ENCODE results near the gene RPS6KA1. TPM values are rescaled to one million over a fixed set of nuclear protein-coding genes. Genes with fewer than 3 reads are reported as not detected.
"Not testable (repeated sequence)": the region's sequence is repeated elsewhere in the genome, so short reads cannot be mapped to it uniquely, and the experiment has no call there.

RPS6KA1 gene
- total and polyA plus RNA-seq, 5 donors, result 2.0 to 7.0 (median 4.3) TPM

GRCh38 chr1:26580116-26580515, 50.6 kb downstream of the RPS6KA1 start:
- Histone ChIP-seq H3K9me3 (ENCODE audit: control insufficient read depth, low read length) (no peaks in the 10 kb centered on the region), H3K4me3 (ENCODE audit: low read length) (no peak overlapping the region), H3K27me3 (ENCODE audit: control insufficient read depth, insufficient read depth) (no peaks in the 10 kb centered on the region), H3K4me1 (ENCODE audit: control insufficient read depth, insufficient read depth, low read length) (no peaks in the 10 kb centered on the region), H3K27ac (ENCODE audit: low read length) (no peak overlapping the region)
- 93% methylated on average over 6 of the region's 6 CpGs for WGBS
- DNase-seq, result no peak
- intact Hi-C loops (cut with DNase I), result no loop called here
- ATAC-seq, result no peak

DNA sequence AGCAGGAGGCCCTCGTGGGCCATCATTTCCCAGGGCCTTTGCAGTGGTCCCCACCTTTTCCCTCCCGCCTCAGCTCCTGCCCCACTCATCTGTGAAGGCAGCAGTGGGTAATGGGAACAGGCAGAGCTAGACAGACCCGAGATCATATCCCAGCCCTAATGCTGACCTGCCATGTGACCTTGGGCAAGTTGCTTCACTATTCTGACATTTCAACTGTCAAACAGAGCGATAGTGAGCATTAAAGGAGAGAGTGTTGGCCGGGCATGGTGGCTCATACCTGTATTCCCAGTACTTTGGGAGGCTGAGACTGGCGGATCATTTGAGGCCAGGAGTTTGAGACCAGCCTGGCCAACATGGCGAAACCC, 51.7 kb downstream of the RPS6KA1 start:
- H3K9me3 ChIP-seq (ENCODE audit: control insufficient read depth, low read length), result no peaks in the 10 kb centered on the region
- DNase-seq, result no peak
- no peaks in the 10 kb centered on the region for H3K27me3 ChIP-seq (ENCODE audit: control insufficient read depth, insufficient read depth)
- WGBS, result 79% methylated on average over 7 of the region's 7 CpGs
- no peaks in the 10 kb centered on the region for H3K4me1 ChIP-seq (ENCODE audit: control insufficient read depth, insufficient read depth, low read length)
- H3K4me3 ChIP-seq (ENCODE audit: low read length), result no peak overlapping the region
- no peak overlapping the region for H3K27ac ChIP-seq (ENCODE audit: low read length)
- intact Hi-C loops (cut with DNase I), result no loop called here
- no peak for ATAC-seq

- intact Hi-C loops (cut with DNase I), result no loop called here
- no peak overlapping the region for H3K27ac ChIP-seq (ENCODE audit: low read length)
Measured at GRCh38 chr1:26582053-26582835, 52.7 kb downstream of the RPS6KA1 start.

DNA sequence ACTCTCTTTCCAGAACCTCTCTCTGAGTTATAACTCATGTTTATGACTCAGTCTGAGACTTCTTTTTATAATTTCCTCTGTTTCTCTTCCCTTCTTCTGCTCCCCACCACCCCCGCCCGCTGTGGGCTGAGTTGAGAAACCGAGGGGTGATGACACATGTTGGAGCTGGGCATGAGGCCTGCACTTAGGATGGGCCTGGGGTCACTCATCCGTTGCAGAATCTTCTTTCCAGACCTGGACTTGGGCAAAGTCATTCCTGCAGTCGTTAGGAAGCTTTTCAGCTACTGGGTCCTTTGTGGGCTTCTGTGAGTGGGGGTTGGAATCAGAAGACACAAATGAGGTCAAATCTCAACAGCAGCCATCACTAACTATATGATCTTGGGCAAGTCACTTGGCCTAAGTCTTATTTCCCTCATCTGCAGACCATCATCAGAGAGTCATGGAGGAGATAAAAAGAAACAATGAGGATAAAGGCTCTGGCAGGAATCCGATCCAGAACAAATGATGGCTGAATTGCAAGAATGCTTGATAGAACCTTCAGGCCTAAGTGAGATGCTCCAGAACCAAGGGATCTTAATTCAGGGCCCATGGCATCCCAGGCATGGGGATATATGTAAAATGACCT, 53.4 kb downstream of the RPS6KA1 start:
- ATAC-seq, result peak in 1 of 2 donors; percentile 47

More at GRCh38 chr1:26582053-26582835, 52.7 kb downstream of the RPS6KA1 start:
- DNase-seq (no peak), ATAC-seq (no peak)
- WGBS, result 84% methylated on average over 8 of the region's 8 CpGs
- Histone ChIP-seq H3K4me1 (ENCODE audit: control insufficient read depth, insufficient read depth, low read length) (no peaks in the 10 kb centered on the region), H3K9me3 (ENCODE audit: control insufficient read depth, low read length) (no peaks in the 10 kb centered on the region), H3K27me3 (ENCODE audit: control insufficient read depth, insufficient read depth) (no peaks in the 10 kb centered on the region), H3K4me3 (ENCODE audit: low read length) (no peak overlapping the region)

GRCh38 chr1:26583646-26584485, 54.3 kb downstream of the RPS6KA1 start:
- ATAC-seq (no peak), DNase-seq (no peak)
- H3K9me3 ChIP-seq (ENCODE audit: control insufficient read depth, low read length), result no peaks in the 10 kb centered on the region
- H3K27me3 ChIP-seq (ENCODE audit: control insufficient read depth, insufficient read depth), result no peaks in the 10 kb centered on the region
- no peaks in the 10 kb centered on the region for H3K4me1 ChIP-seq (ENCODE audit: control insufficient read depth, insufficient read depth, low read length)
- H3K4me3 ChIP-seq (ENCODE audit: low read length), result no peak overlapping the region
- intact Hi-C loops (cut with DNase I), result no loop called here
- 78% methylated on average over 5 of the region's 5 CpGs for WGBS
- no peak overlapping the region for H3K27ac ChIP-seq (ENCODE audit: low read length)

More for the DNA sequence above, 53.4 kb downstream of the RPS6KA1 start:
- DNase-seq, result peak in 1 of 3 donors; percentile 69
- Histone ChIP-seq H3K27ac (ENCODE audit: low read length) (no peak overlapping the region), H3K4me1 (ENCODE audit: control insufficient read depth, insufficient read depth, low read length) (no peaks in the 10 kb centered on the region), H3K9me3 (ENCODE audit: control insufficient read depth, low read length) (no peaks in the 10 kb centered on the region), H3K27me3 (ENCODE audit: control insufficient read depth, insufficient read depth) (no peaks in the 10 kb centered on the region), H3K4me3 (ENCODE audit: low read length) (no peak overlapping the region)
- intact Hi-C loops (cut with DNase I), result no loop called here
- 69% methylated on average over 6 of the region's 6 CpGs for WGBS

GRCh38 chr1:26584588-26584987, 55.0 kb downstream of the RPS6KA1 start:
- H3K9me3 ChIP-seq (ENCODE audit: control insufficient read depth, low read length); intact Hi-C loops (cut with DNase I); ATAC-seq; H3K4me1 ChIP-seq (ENCODE audit: control insufficient read depth, insufficient read depth, low read length); H3K27ac ChIP-seq (ENCODE audit: low read length); H3K4me3 ChIP-seq (ENCODE audit: low read length); DNase-seq; H3K27me3 ChIP-seq (ENCODE audit: control insufficient read depth, insufficient read depth): not testable (repeated sequence)
- WGBS, result 86% methylated on average over 4 of the region's 4 CpGs

DNA sequence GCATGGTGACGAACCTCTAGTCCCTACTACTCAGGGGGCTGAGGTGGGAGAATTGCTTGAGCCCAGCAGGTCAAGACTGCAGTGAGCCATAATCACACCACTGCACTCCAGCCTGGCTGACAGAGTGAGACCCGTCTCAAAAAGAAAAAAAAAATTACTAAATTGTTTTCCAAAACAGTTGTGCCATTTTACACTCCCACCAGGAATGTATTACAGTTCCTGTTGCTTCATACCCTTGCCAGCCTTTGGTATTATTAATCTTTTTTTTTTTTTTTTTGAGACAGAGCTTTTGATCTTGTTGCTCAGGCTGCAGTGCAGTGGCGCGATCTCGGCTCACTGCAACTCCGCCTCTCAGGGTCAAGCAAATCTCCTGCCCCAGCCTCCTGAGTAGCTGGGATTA, 55.9 kb downstream of the RPS6KA1 start:
- intact Hi-C loops (cut with DNase I), result no loop called here
- Histone ChIP-seq H3K9me3 (ENCODE audit: control insufficient read depth, low read length) (no peaks in the 10 kb centered on the region), H3K27ac (ENCODE audit: low read length) (no peak overlapping the region), H3K27me3 (ENCODE audit: control insufficient read depth, insufficient read depth) (no peaks in the 10 kb centered on the region), H3K4me1 (ENCODE audit: control insufficient read depth, insufficient read depth, low read length) (no peaks in the 10 kb centered on the region), H3K4me3 (ENCODE audit: low read length) (no peak overlapping the region)
- WGBS, result 83% methylated on average over 6 of the region's 6 CpGs
- ATAC-seq (no peak), DNase-seq (no peak)

DNA sequence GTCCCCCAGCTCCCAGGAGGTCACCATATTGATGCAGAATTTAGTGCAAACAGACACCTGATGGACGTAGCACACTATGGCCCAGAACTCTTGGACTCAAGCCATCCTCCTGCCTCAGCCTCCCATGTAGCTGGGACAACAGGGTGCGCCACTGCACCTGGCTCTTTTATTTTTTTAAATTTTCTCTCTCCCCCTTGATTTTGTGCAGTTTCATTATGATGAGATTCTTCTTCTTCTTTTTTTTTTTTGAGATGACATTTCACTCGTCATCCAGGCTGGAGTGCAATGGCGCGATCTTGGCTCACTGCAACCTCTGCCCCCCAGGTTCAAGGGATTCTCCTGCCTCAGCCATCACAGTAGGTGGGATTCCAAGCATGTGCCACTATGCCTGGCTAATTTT, 63.8 kb downstream of the RPS6KA1 start:
- no peak for DNase-seq
- Histone ChIP-seq H3K9me3 (ENCODE audit: control insufficient read depth, low read length) (no peaks in the 10 kb centered on the region), H3K4me1 (ENCODE audit: control insufficient read depth, insufficient read depth, low read length) (no peaks in the 10 kb centered on the region), H3K27ac (ENCODE audit: low read length) (no peak overlapping the region), H3K4me3 (ENCODE audit: low read length) (no peak overlapping the region), H3K27me3 (ENCODE audit: control insufficient read depth, insufficient read depth) (no peaks in the 10 kb centered on the region)
- 74% methylated on average over 5 of the region's 5 CpGs for WGBS
- intact Hi-C loops (cut with DNase I), result no loop called here
- no peak for ATAC-seq

DNA sequence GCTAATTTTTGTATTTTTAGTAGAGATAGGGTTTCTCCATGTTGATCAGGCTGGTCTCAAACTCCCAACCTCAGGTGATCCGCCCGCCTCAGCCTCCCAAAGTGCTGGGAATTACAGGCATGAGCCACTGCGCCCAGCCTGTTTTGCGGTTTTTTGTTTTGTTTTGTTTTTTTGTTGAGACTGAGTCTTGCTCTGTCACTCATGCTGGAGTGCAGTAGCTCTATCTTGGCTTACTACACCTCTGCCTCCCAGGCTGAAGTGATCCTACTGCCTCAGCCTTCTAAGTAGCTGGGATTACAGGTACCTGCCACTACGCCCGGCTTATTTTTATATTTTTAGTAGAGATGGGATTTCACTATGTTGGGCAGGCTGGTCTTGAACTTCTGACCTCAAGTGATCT, 65.0 kb downstream of the RPS6KA1 start:
- ATAC-seq; intact Hi-C loops (cut with DNase I); H3K4me3 ChIP-seq (ENCODE audit: low read length); H3K27ac ChIP-seq (ENCODE audit: low read length); H3K27me3 ChIP-seq (ENCODE audit: control insufficient read depth, insufficient read depth); H3K9me3 ChIP-seq (ENCODE audit: control insufficient read depth, low read length); DNase-seq; H3K4me1 ChIP-seq (ENCODE audit: control insufficient read depth, insufficient read depth, low read length): not testable (repeated sequence)
- WGBS, result 94% methylated on average over 6 of the region's 6 CpGs

GRCh38 chr1:26597629-26598039, 68.1 kb downstream of the RPS6KA1 start:
- H3K9me3 ChIP-seq (ENCODE audit: control insufficient read depth, low read length), result no peaks in the 10 kb centered on the region
- WGBS, result 4% methylated on average over 2 of the region's 2 CpGs
- no peak overlapping the region for H3K4me3 ChIP-seq (ENCODE audit: low read length)
- DNase-seq, result no peak
- H3K27me3 ChIP-seq (ENCODE audit: control insufficient read depth, insufficient read depth), result no peaks in the 10 kb centered on the region
- H3K4me1 ChIP-seq (ENCODE audit: control insufficient read depth, insufficient read depth, low read length), result no peaks in the 10 kb centered on the region
- intact Hi-C loops (cut with DNase I), result no loop called here
- ATAC-seq, result no peak
- no peak overlapping the region for H3K27ac ChIP-seq (ENCODE audit: low read length)

- no peak for ATAC-seq
- Histone ChIP-seq H3K4me3 (ENCODE audit: low read length) (no peak overlapping the region), H3K4me1 (ENCODE audit: control insufficient read depth, insufficient read depth, low read length) (no peaks in the 10 kb centered on the region), H3K9me3 (ENCODE audit: control insufficient read depth, low read length) (no peaks in the 10 kb centered on the region), H3K27me3 (ENCODE audit: control insufficient read depth, insufficient read depth) (no peaks in the 10 kb centered on the region), H3K27ac (ENCODE audit: low read length) (no peak overlapping the region)
- intact Hi-C loops (cut with DNase I), result no loop called here
- 44% methylated on average over 3 of the region's 3 CpGs for WGBS
- no peak for DNase-seq
Measured at GRCh38 chr1:26598890-26599289, 69.3 kb downstream of the RPS6KA1 start.
